Stimulated activated CD8-positive, alpha-beta memory T cell treated with anti-CD3 and anti-CD28 coated beads, Interleukin-7, amount 100 ng/mL, for 4 hours (primary cell): ENCODE results near the gene LY86.

ENCODE experiments used
- DNase-seq, 2 donors: peaks; one replicate each; pipeline ENCODE4 v3.0.0-alpha.2; 2020; ENCODE audit warnings: low read depth in 2 of 2

The LY86 gene

DNA sequence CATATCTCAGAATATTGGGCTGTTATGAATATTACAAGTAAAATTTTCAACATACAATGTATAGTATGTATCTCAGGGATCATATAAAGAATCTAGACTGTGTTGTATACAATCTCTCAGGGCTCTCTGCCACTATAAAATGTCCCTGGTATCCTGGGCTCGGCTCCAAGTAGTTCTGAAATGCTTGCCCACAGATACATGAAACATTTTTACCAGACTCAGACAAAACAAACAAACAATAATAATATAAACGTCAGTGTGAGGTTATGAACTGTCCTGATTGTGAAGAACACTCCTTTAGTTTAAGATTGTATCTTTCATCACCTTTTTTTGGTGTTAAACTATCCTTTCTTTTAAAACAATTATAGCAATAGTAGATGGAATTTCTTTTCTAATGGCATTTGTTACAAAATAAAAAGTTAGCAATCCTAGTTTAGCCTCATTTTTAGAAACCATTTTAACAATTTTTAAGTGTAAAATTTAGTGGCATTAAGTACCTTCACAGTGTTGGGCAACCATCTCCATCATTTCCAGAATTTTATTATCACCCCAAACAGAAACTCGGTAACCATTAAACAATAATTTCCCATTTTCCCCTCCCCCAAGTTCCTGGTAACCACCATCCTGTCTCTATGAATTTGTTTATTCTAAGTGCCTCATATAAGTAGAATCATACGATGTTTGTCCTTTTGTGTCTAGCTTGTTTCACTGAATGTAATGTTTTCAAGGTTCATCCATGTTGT lies 17.4 kb upstream of the LY86 start:
- no peak for DNase-seq

DNA sequence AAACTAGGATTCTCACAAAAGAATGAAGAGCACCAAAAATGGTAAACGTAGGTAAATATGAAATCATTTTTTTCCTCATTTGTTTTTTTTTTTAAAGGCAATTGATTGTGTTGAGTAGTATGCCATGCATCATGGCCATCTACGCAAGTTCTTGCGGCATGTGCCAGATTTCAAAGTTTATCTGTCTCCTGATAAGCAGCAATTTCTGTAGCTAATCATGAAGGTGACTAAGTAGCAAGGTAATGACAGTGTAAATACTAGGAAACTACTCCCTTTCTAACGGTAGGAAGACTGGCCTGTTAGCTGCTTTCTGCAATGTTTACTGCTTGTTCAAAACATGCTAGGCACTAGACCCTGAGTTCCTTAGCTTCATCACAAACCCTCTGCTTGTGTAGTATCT lies 13.4 kb upstream of the LY86 start:
- no peak for DNase-seq

DNA sequence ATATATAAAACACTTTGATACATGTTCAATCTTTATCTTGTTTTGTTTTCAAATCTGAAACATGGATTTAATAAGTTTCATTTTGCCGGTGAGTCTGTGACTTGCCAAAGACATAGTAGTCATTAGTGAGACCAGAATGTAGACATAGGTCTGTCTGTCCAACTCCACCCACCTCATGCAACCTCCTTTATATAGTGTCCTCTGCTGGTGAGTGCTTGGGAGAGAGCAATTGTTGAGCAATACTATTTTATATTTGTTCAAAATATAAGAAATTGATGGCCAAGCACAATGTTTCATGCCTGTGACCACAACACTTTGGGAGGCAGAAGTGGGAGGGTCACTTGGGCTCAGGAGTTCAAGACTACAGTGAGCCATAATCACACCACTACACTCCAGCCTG lies 10.8 kb upstream of the LY86 start:
- no peak for DNase-seq

DNA sequence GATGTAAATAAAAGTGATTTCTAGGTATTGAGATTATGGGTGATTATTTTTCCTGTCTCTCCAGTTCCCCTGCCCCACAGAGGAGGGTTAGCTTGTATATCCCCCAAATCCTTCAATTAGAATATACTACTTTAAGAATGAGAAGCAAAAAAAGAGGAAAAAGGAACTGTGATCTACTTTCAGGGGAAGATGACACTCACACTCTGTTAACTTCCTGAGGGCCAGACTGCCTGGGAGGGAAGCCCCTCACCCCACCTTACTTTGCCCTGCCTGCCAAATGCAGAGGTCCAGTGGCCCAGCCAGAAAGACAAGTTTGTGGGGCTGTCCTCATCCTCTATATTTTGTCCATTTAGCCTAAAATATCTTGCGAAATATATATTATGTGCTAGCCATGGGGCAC lies 9.2 kb upstream of the LY86 start:
- no peak for DNase-seq

DNA sequence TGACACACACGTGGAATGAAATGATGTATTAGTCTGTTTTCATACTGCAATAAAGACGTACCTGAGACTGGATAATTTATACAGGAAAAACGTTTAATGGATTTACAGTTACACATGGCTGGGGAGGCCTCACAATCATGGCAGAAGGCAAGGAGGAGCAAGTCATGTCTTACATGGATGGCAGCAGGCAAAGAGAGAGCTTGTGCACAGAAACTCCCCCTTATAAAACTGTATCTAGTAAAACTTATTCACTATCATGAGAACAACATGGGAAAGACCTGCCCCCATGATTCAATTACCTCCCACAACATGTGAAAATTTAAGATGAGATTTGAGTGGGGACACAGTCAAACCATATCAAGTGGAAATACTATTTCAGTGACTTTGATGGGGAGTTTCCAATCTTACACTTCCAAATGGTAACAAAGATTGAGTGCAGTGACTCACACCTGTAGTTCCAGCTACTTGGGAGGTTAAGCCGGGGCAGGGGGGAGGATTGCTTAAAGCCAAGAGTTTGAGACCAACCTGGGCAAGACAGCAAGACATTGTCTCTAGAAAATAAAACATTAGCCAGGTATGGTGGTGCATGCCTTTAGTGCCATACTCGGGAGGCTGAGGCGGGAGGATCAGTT lies 8.2 kb upstream of the LY86 start:
- DNase-seq = no peak

DNA sequence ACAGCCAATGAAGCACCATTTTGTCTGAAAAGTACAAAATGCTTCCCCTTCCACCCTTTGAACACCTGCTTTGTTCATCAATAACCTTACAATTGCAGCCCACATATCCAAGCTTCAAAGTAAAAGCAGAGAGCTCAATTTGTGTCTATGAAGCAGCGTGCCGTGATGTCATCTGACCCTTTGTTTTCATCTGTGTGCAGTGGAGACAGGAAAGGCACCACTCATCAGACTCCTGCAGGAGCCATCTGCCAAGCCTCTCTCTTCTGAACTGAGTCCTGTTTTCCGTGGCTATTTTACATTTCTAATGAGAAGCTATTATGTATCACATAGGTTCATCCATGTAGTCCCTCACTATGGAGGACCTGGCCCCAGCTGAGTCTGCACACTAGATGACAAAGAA lies 7.5 kb upstream of the LY86 start:
- DNase-seq = no peak

DNA sequence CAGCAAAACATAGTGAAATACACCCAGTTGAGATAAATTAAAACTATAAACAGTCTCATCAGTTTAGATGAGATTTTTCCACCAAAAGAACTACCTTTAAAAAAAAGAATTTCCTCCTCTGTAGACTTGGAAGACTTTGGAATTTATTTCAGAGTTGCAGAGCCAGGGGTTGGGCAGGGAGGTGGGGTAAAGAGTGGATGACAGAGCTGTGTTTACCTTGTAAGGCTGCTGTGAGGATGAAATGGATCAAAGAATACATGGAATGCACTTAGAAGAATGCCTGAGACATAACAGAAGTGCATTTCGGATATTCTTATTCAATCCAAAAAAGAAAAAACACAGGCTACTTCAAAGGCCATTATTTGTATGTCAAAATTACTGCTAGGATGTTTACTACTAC lies 6.4 kb upstream of the LY86 start:
- DNase-seq = no peak

DNA sequence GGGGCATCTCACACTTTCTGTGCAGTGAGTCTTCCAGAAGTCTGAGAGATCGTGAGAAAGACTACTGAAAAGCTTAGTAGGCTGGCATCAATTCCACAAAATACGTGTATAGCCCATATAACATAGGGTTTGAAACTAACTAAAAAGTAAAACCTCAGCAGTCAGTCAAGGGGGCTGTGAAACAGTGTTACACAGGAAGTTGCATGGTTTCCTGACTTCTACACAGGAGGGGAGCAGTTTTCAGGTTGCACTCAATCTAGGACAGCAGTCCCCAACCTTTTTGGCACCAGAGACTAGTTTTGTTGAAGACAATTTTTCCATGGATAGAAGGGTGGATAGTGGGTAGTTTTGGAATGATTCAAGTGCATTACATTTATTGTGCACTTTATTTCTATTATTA lies 4.7 kb upstream of the LY86 start:
- no peak for DNase-seq

DNA sequence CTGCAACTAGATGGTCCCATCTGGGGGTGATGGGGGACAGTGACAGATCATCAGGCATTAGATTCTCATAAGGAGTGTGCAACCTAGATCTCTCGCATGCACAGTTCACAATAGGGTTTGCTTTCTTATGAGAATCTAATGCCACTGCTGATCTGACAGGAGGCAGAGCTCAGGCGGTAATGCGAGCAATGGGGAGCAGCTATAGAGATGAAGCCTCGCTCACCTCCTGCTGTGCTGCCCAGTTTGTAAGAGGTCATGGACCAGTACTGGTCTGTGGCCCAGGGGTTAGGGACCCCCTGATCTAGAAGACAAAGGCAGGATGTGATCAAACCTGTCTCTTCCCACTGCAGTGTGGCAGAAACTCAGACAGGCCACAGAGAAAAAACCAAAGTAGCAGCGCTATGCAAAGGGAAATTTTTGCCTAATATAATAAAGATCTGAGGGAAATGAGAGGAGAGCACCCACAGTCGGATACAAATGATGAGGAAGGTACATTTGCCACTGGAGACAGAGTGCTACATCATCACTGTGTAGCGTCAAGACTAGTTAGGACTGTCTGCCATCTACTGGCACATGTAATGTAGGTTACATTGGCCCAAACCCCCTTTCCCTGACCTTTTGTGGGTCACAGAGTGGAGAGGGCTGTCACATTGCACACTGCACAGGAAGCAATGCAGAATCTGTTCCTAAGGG lies 4.1 kb upstream of the LY86 start:
- no peak for DNase-seq

DNA sequence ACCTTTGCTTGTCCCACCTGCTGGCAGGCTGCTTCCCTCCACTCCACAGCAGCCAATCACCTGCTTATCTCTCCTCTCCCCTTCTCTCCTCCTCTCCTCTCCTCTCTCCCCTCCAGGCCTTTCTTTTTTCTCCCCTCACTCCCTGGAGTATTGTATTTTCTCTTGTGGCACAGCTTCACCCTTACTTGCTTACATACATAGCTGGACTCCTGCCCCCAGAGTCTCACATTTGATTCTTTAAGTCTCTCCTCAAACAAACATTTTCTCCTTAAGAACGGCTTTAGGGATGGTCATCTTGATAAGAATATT lies 3.6 kb upstream of the LY86 start:
- DNase-seq = no peak

DNA sequence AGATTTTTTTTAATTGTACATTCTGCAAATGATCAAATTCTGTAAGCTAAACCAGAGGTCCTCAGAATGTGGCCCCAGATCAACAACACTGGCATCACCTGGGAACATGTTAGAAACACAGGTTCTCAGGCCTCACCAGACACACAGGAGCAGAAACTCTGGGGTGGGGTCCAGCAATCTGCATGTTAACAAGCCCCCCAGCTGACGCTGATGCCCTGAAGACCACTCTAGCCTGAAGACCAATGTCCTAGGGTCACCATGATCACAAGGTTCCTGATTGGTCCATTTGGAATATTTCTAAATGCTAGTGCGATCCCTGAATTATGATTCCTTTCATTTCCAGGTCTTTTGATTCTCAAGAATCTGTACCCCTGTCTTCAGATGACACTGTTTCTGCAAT lies 2.4 kb upstream of the LY86 start:
- no peak for DNase-seq

DNA sequence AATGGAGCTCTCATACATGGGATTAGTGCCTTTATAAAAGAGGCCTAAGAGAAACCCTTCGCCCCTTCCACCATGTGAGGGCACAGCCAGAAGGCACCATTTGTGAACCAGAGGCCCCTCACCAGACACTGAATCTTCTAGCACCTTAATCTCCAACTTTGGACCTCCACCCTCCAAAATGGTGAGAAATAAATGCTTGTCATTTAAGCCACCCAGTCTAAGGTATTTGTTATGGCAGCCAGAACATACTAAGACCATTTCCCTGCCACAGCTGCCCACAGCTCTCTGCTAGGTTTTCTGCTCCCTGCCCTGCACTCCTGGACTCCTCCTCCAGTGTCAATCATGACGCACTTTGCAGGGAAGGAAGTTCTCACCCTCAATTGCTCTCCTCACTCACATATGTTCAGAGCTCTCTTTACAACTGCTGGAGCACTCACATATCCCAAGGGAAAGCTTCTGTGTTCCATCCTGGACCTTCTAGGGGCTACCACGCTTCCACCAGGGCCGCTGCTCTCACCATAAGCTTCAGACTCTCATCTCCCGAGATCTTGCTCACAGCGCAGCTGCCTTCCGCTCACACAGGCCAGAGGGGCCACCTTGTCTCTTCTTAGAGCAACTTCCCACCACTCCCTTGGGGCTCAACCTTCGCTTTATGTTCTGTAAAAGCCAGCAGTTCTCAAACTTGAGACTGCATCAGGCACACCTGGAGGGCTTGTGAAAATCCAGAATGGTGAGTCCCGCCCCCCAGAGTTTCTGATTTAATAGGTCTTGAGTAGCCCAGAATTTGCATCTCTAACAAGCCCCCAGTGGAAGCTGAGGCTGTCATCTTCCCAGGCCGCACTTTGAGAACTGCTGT lies 1.6 kb upstream of the LY86 start:
- no peak for DNase-seq

DNA sequence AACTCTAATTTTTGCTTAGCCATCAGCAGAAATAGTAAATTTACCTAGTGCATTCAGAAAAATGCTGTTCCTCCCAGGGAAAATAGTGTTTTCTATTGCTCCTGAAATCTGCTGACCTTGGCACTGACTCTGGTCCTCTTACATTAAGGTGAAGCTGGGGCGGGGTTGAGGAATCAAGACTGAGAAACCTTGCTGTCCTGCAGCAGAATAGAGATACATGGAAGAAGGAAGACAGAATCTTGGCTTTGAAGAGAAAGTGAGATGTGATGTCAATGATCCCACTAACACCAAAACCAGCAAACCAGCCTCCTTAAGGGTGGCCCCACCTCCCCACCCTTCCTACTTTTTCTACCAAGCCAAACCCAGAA lies 840 bp upstream of the LY86 start:
- DNase-seq = no peak

DNA sequence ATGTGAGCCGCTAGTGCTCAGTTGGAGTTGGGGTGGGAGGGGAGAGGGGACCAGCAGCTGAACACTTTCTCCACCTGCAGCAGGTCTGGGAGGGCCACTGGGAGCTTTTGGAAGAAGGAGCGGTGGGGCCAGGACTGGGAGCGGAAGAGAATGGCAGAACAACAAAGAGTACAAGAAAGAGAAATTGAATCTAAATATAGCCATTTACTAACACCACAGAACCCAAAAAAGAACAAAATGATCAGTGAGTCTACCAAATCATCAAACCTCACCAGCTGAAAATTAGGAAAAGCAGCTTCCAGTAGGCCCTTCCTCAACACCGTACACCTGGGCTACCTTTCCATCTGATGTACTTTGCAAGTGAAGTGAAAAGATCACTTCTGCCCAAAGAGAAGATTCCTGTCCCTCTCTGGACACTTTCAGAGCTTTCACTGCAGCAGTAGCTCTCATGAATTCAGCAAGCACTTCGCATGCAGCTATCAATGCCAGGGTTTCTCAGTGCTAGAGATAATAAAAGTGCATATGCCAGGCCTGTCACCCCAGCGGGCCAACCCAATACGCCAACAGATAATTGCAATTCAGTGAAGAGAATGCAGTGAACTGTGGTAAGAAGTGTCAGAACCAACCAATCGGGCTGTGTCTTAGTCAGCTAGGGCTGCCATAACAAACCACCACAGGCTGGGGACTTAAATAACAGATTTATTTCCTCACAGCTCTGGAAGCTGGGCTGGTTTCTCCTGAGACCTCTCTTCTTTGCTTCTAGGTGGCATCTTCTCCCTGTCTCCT lies 597 bp downstream of the LY86 start:
- no peak for DNase-seq

DNA sequence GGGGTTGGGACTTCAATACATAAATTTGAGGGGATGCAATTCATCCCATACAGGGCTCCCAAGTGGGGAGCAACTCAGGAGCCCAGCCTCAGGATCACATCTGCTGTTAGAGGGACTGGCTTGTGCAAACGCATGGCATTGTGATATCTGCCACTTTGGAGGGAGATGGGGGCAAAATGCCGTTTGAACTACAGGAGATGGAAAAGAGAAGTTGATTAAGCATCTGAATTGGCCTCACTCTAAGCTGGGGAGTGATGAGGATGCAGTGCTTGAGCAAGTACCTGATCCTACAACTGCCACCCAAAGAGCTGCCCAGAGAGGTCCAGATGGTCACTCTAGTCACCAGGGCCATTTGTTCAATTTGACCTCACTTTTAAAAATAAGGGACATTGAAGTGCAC lies 2.0 kb downstream of the LY86 start:
- DNase-seq = no peak

DNA sequence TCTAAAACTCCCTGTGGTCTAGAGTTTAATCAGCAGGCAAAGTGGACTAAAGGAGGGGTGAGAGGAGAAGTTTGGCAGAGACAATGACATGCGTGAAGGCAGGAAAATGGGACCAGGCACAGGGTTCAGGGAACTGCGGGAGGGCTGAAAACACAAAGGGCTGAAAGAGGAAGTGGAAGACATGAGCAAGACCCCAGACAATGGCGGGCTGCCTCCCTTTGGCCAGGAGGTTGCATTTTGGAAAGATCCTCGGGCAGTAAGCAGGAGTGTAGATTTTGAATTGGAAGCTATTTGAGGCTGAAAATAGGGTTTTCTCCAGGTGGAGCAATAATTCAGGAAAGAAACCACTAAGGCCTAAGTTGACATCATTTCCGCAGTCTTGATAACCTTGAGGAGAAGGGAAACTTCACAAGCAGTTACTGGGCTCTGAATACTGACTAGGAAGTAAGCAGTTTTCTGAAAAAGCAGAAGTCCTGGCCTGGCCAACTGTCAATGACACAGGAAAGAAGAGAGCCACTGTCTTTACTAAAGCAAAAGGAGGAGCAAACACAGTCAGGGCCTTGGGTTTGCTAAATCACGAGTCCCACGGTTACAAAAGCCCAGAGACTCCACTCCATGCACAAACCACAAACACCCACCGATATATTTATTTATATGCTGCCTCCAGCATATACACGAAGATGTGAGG lies 3.4 kb downstream of the LY86 start:
- DNase-seq = no peak

DNA sequence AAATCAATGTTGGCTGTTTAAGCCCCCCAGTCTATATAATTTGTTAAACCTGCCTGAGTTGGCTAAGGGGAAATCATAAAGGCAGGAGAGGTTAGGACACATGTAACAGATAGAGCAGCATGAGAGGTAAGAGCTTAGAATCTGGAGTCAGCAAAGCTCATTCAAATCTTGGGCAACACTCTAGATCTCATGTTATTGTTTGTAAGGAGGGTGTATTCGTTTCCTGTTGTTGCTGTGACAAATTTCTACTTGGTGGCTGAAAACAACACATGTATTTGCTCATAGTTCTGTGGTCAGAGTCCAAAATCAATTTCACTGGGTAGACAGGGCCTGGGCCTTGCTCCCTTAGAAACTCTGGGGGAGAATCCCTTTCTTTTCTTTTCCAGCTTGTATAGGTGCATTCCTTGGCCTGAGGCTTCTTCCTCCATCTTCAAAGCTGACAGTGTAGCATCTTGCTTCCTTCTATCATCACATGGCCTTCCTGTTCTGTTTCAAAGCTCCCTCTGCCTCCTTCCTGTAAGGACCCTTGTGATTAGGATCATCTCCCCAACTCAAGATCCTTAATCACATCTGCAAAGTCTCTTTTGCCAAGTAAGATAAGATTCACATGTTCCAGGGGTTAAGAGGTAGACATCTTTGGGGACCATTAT lies 4.4 kb downstream of the LY86 start:
- no peak for DNase-seq

DNA sequence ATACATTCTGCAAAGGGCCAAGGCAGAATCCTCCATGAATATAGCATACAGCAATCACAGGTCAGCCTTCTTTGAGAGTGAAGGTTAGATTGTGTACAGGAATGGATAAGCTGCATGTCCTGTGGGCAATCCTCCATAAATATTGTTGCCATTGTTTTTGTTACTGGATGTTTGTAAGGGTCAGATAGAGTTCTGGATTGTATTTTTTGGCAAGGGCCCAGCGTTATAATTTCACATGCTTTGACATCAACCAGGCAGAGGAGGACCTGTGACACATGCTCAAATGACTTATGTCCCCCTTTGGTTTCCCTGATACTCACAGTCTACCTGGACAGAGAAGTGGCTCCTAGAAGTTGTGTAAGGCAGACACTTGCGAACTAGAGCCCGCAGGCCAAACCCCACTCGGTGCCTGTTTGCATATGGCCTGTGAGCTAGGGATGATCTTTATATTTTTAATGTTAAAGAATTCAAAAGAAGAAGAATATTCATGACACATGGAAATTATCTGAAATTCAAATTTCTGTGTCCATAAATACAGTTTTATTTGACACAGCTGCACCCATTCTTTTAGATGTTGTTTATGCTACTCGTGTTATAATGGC lies 5.4 kb downstream of the LY86 start:
- no peak for DNase-seq

DNA sequence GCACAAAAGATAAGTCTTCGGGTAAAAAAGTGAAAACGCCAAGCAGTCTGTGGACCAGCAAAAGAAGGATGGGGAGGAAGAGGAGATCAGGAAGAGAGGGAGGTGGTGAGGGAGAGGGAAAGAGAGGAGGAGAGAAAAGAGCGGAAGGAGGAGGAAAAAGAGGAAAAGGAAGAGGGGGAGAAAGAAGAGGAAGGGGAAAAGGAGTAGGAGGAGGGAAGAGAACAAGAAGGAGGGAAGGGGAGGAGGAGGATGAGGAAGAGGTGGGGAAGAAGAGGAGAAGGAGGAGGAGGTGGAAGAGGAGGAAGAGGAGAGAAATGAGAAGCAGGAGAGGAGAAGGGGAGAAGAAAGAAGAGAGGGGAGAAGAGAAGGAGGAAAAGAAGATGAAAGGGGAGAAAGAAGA lies 6.5 kb downstream of the LY86 start:
- no peak for DNase-seq

DNA sequence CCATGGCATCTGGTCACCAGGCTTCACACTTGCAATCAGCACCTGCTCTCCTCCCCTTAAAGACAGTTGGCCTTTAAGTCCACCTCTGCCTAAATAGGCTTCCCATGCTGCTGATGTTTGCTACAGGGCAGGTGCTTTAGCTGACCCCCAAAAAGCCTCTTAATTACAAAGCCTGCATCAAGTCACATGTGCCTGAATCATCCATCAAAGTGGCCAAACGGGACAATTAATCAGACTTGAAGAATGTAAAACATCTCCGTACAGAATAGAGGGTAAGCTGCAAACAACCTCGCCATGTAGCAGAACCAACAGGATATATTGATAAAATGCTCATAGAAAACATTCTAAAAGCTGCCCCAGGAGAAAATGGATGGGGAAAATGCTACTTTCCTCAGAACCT lies 7.4 kb downstream of the LY86 start:
- DNase-seq = no peak
